PFSK-1 (cell line): ENCODE measurements around the gene KIN.

Source experiments
- FOXP2 ChIP-seq: optimal IDR thresholded peaks from 2 replicates; pipeline ENCODE3; 2011; ENCODE audit warnings: borderline replicate concordance, control low read depth, inconsistent platforms; ENCODE audit not compliant: insufficient read depth; ENCODE audit errors: extremely low read length, extremely low read depth
- POLR2AphosphoS5 ChIP-seq: IDR thresholded peaks from 2 replicates; pipeline ENCODE4 v1.6.1; 2012; ENCODE audit warnings: low read depth, mild to moderate bottlenecking, control low read depth, low read length, moderate library complexity
- SIN3A ChIP-seq: IDR thresholded peaks from 2 replicates; pipeline ENCODE4 v1.6.1; 2012; ENCODE audit warnings: mild to moderate bottlenecking, low read length, moderate library complexity, borderline replicate concordance; ENCODE audit not compliant: insufficient read depth
- TAF1 ChIP-seq: IDR thresholded peaks from 2 replicates; pipeline ENCODE4 v1.6.1; 2012; ENCODE audit warnings: low read length, control low read depth, borderline replicate concordance; ENCODE audit not compliant: insufficient read depth
- TF ChIP-seq, protein P1 (sequence below), 2 experiments: IDR thresholded peaks; 2 replicates each; pipeline versions ENCODE4 v1.6.1 to v1.8.0; 2011 to 2012; ENCODE audit warnings: low read depth in 2 of 2, low read length in 2 of 2, control low read depth in 1 of 2, inconsistent platforms in 1 of 2, mild to moderate bottlenecking in 1 of 2, moderate library complexity in 1 of 2; ENCODE audit not compliant: insufficient read depth in 1 of 2

Gene KIN

DNA sequence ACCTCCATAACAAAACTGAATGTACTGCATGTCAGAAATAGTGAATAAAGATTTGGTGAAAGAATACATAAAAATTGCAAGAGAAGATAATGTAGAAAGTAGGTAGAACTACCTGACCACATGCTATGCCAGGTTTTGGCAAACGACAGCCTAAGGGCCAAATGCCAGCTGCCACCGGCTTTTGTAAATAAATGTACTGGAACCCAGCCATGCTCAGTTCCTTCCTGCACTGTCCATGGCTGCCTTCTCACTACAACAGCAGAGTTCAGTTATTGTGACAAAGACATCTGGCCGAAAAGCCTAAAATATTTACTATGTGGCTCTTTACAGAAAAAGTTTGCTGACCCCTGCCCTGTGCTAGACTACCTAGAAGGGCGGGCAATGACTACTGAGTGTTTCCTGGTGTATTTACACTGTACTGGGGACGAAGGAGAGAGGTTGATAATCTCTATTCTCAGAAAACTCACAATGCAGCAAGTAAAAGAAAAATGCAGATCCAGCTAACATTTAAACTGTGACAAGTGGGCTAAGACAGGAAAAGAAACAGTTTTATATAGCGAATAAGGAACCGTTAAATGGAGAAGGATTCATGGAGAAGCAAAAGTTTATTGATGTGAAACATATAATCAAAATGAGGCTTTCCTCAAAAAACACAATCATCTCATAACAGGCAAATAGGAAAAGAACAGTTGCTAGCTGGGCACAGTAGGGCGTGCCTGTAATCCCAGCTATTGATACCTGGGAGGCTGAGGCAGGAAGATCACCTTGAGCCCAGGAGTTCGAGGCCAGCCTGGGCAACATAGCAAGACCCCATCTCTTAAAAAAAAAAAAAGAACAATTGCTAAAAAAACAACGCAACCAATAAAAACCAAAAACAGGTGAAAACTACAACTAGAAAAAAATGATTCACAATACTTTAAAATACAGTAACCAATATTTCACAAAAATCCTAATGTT lies 13.7 kb downstream of the KIN start:
- no peak for TF ChIP-seq POLR2AphosphoS5
- no peak for TF ChIP-seq SIN3A
- no peak for TF ChIP-seq FOXP2
- TF ChIP-seq, protein P1, sequence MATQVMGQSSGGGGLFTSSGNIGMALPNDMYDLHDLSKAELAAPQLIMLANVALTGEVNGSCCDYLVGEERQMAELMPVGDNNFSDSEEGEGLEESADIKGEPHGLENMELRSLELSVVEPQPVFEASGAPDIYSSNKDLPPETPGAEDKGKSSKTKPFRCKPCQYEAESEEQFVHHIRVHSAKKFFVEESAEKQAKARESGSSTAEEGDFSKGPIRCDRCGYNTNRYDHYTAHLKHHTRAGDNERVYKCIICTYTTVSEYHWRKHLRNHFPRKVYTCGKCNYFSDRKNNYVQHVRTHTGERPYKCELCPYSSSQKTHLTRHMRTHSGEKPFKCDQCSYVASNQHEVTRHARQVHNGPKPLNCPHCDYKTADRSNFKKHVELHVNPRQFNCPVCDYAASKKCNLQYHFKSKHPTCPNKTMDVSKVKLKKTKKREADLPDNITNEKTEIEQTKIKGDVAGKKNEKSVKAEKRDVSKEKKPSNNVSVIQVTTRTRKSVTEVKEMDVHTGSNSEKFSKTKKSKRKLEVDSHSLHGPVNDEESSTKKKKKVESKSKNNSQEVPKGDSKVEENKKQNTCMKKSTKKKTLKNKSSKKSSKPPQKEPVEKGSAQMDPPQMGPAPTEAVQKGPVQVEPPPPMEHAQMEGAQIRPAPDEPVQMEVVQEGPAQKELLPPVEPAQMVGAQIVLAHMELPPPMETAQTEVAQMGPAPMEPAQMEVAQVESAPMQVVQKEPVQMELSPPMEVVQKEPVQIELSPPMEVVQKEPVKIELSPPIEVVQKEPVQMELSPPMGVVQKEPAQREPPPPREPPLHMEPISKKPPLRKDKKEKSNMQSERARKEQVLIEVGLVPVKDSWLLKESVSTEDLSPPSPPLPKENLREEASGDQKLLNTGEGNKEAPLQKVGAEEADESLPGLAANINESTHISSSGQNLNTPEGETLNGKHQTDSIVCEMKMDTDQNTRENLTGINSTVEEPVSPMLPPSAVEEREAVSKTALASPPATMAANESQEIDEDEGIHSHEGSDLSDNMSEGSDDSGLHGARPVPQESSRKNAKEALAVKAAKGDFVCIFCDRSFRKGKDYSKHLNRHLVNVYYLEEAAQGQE (IDR thresholded peaks at IDR 0.05; ENCODE audit: insufficient read depth in 1 of 2, low read depth in 2 of 2, low read length in 2 of 2), result no peak
- no peak for TF ChIP-seq TAF1

DNA sequence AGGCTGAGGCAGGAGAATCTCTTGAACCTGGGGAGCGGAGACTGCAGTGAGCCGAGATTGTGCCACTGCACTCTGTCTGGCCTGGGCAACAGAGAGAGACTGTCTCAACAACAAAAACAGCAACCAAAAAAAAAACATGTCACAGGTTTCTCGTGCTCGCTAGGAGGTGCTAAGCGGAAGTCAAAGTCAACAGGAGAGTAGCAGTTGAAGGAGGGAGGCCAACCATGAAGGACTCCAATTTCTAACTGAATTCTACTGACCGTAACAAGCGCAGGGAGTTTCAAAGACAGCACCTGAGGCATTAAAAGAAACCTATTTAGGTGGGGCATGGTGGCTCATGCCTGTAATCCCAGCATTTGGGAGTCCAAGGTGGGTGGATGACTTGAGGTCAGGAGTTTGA lies 19.4 kb downstream of the KIN start:
- TF ChIP-seq POLR2AphosphoS5, result no peak
- TF ChIP-seq, protein P1 (IDR thresholded peaks at IDR 0.05; ENCODE audit: insufficient read depth in 1 of 2, low read depth in 2 of 2, low read length in 2 of 2), result no peak

DNA sequence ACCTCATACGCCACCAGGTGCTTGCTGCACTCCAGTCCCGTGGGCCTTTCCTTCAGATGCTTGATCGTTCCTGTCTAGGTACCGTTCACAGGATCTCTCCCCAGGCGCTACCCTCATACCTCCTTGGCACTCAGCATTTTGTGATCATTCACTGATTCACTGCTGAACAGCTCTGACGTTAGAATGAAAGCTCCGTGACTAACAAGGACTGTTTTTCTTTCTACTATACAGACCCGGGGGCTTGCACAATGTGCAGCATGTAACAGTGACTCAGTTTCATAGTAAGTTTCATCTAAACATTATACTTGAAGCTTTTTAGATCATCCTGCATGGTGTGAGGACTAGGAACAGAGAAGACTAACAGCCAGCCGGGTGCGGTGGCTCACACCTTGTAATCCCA lies 20.6 kb downstream of the KIN start:
- TF ChIP-seq POLR2AphosphoS5 (no peak), FOXP2 (no peak), SIN3A (no peak), TAF1 (no peak)
- TF ChIP-seq, protein P1 (IDR thresholded peaks at IDR 0.05; ENCODE audit: insufficient read depth in 1 of 2, low read depth in 2 of 2, low read length in 2 of 2), result no peak

DNA sequence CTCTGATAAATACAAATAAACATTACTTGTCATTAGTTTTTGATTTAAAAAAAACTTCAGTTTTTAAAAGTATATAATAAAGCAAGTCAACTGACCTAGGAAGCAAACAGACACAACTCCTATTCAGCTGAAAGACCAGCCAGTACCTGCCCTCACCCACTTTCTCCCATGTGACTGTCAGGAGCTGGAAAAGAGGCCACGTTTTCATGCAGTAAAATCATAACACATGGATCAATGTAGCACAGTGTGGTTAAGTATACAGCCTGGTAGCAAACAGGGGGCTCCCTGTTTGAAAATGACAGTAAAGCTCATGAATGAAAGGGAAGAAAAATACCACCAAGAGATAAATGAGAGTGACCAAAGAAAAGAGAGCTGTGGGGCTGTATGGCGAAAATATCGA lies 21.6 kb downstream of the KIN start:
- TF ChIP-seq, protein P1 (IDR thresholded peaks at IDR 0.05; ENCODE audit: insufficient read depth in 1 of 2, low read depth in 2 of 2, low read length in 2 of 2), result no peak
- TF ChIP-seq FOXP2 (no peak), TAF1 (no peak), POLR2AphosphoS5 (no peak), SIN3A (no peak)

DNA sequence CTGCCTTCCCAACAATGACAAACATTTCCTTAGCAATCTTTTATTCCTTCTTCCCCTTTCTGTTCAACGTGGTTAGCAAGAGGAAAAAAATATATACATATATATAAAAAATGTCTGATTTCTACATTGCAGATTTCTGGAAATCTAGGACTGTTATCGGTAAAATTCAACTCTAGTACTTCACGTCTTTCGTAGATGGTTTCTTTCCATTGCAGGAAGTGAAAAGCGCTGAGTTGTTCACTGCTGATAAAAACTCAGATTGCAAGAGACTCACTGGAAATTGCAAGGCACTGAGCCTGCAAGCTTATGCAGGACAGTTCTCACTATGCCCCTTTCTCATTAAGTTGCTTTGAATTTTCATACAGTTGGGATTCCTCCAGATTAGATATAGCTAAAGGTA lies 23.9 kb downstream of the KIN start:
- TF ChIP-seq FOXP2 (no peak), TAF1 (no peak), POLR2AphosphoS5 (no peak), SIN3A (no peak)
- TF ChIP-seq, protein P1 (IDR thresholded peaks at IDR 0.05; ENCODE audit: insufficient read depth in 1 of 2, low read depth in 2 of 2, low read length in 2 of 2), result no peak
